GM21367 (cell line): Measurements from ENCODE around the gene BRD8.
"Not testable (repeated sequence)": the region's sequence is repeated elsewhere in the genome, so short reads cannot be mapped to it uniquely, and the experiment has no call there.

ENCODE experiments used
- ATAC-seq: cut with Tn5 transposase; IDR thresholded peaks from one replicate; pipeline ENCODE4 v1.9.1; 2021; ENCODE audit not compliant: unreplicated experiment

Gene BRD8, protein sequence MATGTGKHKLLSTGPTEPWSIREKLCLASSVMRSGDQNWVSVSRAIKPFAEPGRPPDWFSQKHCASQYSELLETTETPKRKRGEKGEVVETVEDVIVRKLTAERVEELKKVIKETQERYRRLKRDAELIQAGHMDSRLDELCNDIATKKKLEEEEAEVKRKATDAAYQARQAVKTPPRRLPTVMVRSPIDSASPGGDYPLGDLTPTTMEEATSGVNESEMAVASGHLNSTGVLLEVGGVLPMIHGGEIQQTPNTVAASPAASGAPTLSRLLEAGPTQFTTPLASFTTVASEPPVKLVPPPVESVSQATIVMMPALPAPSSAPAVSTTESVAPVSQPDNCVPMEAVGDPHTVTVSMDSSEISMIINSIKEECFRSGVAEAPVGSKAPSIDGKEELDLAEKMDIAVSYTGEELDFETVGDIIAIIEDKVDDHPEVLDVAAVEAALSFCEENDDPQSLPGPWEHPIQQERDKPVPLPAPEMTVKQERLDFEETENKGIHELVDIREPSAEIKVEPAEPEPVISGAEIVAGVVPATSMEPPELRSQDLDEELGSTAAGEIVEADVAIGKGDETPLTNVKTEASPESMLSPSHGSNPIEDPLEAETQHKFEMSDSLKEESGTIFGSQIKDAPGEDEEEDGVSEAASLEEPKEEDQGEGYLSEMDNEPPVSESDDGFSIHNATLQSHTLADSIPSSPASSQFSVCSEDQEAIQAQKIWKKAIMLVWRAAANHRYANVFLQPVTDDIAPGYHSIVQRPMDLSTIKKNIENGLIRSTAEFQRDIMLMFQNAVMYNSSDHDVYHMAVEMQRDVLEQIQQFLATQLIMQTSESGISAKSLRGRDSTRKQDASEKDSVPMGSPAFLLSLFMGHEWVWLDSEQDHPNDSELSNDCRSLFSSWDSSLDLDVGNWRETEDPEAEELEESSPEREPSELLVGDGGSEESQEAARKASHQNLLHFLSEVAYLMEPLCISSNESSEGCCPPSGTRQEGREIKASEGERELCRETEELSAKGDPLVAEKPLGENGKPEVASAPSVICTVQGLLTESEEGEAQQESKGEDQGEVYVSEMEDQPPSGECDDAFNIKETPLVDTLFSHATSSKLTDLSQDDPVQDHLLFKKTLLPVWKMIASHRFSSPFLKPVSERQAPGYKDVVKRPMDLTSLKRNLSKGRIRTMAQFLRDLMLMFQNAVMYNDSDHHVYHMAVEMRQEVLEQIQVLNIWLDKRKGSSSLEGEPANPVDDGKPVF

DNA sequence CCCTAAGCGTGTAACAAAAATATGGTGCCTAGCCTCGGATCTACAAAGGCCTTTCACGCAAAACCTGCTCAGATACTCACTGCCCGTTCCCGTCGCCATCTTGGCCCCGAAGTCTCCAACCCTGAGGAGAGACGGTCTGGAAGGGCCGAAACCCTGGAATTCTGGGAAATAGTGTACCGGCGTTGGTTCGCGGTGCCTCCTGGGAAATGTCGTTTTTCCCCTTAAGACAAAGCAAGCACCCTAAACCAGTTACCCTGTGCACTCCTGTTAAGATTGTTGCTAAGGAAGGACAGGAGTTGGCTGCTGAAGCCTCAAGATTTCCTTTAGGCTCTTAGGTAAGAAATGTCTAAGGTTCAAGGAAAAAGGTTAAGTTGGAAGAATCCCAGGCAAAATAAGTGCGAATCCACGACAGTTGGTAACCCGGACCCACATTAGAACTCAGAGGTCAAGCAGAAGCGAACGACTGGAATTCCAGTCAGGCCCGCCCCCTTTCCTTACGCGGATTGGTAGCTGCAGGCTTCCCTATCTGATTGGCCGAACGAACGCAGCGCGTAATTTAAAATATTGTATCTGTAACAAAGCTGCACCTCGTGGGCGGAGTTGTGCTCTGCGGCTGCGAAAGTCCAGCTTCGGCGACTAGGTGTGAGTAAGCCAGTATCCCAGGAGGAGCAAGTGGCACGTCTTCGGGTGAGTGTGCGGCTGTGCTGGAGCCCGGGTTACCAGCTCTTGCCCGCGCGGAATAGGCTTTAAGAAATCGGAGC is at the start of gene BRD8, which contains the start of gene KIF20A:
TSS of gene BRD8 (minus strand) at position 115 of the 761 bp plus-strand sequence. CDS start at position 99, 16 bp downstream.
TSS of gene KIF20A (plus strand) at position 597 of the 761 bp plus-strand sequence. CDS start 569 bp downstream, outside the sequence.
- ATAC-seq: peak; percentile 78

- ATAC-seq: no peak
Measured at GRCh38 chr5:138226910-138227309, 48.5 kb upstream of the BRD8 start.

GRCh38 chr5:138224712-138225111 is 46.3 kb upstream of the BRD8 start:
- ATAC-seq: no peak

DNA sequence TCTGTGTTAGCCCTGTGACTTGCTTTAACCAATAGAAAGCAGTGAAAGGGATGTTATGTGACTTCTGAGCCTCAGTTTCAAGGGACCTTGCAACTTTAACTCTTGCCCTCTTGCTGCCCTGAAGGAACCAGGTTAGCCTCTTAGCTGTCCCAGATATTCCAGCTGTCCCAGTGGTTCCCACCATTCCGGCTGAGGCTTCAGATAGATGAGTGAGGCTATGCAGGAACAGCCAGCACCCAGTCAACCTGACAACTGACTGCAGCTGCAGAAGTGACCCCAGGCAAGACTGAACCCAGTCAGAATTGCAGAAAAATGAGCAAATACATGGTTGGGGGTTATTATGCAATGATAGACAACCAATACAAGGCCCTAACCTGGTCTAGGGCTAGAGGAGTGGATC is 45.1 kb upstream of the BRD8 start:
- no peak for ATAC-seq

DNA sequence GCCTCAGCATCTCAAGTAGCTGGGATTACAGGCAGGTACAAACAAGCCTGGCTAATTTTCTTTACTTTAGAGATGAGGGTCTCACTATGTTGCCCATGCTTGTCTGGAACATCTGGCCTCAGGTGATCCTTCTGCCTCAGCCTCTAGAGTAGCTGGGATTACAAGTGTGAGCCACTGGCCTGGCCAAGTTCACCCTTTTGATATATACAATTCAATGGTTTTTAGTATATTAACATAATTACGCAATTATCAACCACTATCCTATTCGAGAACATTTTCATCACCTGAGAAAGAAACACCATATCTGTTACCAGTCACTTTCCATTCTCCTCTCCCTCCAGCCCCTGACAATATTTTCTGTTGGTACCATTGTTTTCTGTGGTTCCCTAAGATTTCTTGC is 38.4 kb upstream of the BRD8 start:
- ATAC-seq: no peak

- peak; percentile 85 for ATAC-seq
Measured at GRCh38 chr5:138213161-138214029, 35.0 kb upstream of the BRD8 start, which contains the start of gene CDC23. TSS of gene CDC23 (minus strand) at chr5:138213323. CDS start at chr5:138213312, 11 bp downstream.

- ATAC-seq: peak; percentile 9
Measured at GRCh38 chr5:138212828-138213160, 34.4 kb upstream of the BRD8 start.

DNA sequence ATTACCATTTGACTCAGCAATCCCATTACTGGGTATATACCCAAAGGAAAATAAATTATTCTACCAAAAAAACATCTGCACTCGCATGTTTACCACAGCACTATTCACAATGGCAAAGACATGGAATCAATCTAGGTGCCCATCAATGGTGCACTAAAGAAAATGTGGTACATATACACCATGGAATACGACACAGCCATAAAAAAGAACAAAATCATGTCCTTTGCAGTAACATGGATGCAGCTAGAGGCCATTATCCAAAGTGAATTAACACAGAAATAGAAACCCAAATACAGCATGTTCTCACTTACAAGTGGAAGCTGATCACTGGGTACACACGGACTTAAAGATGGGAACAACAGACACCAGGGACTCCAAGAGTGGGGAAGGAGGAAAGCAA is 32.6 kb upstream of the BRD8 start:
- no peak for ATAC-seq

- ATAC-seq: not testable (repeated sequence)
Measured at GRCh38 chr5:138193859-138194258, 15.4 kb upstream of the BRD8 start.

DNA sequence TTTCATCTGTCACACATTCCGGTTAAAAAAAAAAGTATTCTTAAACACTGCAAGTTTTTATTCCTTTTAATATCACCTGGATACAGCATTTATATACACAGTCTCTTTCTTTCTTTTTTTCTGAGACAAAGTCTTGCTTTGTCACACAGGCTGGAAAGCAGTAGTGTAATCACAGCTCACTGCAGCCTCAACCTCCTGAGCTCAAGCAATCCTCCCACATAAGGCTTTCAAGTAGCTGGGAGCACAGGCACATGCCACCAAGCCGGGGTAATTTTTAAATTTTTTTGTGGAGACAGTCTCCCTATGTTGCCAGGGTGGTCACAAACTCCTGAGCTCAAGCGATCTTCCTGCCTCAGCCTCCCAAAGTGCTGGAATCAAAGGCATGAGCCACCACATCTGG is 14.4 kb upstream of the BRD8 start:
- no peak for ATAC-seq

DNA sequence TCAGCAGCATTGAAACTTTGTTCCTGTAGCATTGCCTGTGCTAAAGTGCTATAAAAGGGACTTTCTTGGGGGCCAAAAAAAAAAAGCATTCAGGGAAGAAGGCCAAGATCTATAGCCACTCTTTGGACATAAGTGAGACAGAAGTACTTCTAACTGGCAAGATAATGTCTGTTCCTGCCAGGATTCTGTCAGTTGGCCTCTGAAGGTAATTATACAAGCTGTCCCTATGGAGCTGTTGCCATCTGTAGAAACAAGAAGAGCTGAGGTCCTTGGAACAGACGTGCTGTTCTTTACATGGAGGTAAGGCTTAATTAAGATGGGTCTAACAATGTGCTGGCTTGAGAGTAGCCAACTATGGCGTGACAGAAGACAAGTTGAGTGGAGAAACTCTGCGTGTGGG is 10.2 kb upstream of the BRD8 start:
- ATAC-seq: no peak

DNA sequence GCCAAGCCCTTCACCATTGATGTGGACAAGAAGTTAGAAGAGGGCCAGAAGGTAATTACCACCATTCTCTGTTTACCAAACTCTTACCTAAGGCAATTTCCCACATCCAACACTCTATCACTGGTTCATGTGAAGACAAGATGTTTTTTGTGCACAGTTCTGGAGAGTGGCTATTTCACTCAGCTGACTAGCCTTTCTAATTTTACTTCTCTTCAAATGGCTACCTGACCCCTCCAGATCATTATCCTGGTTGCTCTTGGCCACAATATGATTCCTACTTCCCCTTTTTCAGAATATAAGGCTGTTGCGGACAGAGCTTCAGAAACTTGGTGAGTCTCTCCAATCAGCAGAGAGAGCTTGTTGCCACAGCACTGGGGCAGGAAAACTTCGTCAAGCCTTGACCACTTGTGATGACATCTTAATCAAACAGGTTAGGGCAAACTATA is 7.6 kb upstream of the BRD8 start:
- no peak for ATAC-seq

DNA sequence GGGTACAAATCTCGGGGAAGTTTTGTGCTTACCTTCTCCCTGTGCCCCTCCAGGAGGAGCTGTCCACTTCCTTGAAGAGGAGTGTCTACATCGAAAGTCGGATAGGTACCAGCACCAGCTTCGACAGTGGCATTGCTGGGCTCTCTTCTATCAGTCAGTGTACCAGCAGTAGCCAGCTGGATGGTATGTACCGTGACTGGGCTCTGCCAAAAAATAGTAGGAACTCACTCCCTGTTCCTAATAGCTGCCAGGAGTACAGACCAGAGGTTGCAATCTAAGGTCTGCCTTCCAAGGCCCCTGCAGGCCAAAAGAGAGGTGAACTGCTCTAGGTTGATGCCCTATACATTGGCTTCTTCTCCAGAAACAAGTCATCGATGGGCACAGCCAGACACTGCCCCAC is 4.4 kb upstream of the BRD8 start:
- ATAC-seq: no peak

DNA sequence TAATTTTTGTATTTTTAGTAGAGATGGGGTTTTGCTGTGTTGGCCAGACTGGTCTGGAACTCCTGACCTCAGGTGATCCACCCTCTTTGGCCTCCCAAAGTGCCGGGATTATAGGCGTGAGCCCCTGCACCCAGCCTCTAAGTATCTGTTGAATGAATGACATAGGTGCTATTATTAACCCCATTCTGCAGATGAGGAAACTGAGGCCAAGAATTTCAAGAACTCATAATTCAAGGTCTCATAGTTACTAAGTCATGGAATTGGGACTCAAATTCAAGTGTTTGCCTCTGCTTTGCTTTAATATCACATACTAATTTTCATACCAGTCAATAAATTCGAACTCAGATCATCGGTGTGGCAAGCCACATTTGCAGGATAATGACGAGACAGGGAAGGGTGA is 2.4 kb upstream of the BRD8 start:
- ATAC-seq: no peak

GRCh38 chr5:138180183-138180782 is 1.9 kb upstream of the BRD8 start:
- no peak for ATAC-seq

GRCh38 chr5:138179277-138179857 is 937 bp upstream of the BRD8 start:
- ATAC-seq: peak; percentile 4

DNA sequence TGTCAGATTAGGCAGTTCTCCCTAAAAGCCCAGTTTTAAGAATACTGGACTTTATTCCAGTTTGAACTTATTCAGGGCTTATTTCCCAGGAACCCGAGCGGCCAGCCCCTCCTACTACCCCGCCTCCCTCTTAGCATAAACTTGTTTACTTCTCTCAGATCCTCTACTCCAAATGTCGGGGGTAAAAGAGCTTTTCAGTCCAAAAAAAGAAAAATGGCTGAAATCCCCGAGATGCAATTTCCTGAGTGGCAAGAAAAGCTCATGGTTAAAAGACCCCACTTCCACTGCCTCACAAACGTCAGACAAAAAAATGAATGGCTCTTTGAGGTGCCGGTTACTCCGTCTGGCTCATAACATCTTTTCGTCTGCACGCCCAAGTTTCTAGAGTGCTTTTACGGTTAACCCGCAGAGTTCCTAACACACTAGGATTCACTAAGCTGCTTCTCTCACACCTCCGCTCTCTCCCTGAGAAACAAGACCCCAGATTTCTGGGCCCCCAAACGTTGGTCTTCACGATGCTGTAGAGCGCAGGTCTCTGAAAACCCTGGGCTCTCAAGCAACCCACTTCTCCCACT is 402 bp downstream of the BRD8 start:
- ATAC-seq: peak; percentile 16

DNA sequence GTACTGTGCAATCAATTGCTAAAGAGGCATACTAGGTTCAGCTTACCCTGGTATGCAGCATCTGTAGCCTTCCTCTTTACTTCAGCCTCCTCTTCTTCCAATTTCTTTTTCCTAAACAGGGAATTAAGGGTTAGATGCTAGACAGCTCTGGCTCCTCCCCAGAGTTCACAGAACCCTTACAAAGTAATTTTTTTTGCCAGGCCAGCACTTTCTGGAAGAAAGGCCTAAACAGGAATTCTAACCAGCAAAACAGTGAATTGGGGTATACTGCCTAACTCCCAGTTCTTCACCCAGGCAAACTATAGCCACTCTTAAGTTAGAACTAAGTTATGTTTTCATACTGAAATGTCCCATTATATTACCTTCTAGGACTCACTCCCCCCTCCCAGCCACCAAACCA is 8.1 kb downstream of the BRD8 start:
- ATAC-seq: no peak
